HepG2 (cell line): ENCODE data around the gene SUSD4. TPM values are rescaled to one million over a fixed set of nuclear protein-coding genes. Genes with fewer than 3 reads are reported as not detected.

Experiments
- ATAC-seq: fragments of 200-7000 bp; cut with Tn5 transposase; 3 replicates; pipeline ENCODE4 v1.9.1; 2020; ENCODE audit warnings: mild to moderate bottlenecking, moderate library complexity
- BruUV-seq: library from RNA; stranded (reverse); fragments of 400-500 nt; replicated peaks from 2 replicates; lab custom pipeline; 2021; lab: Mats Ljungman, UMichigan
- CTCF ChIA-PET: fragments of 300-600 bp; formaldehyde crosslinking; extraction: SDS; loops from one replicate; lab custom pipeline; 2021; ENCODE audit warnings: low total read pairs, inconsistent platforms, low intra/inter-chr PET ratio; lab: Yijun Ruan, JAX
- POLR2A ChIA-PET: fragments of 350-600 bp; sonication (Branson Sonifier 250); formaldehyde crosslinking; loops from one replicate; lab custom pipeline; 2020; ENCODE audit warnings: antibody characterized with exemption, inconsistent platforms; lab: Yijun Ruan, JAX
- DNase-seq: peaks from one replicate; pipeline ENCODE4 v3.0.0-alpha.2; 2015; ENCODE audit warnings: low spot score
- FAIRE-seq: peaks from 3 replicates; lab custom pipeline; 2011; peaks lifted over from hg19 to GRCh38; lab: Jason Lieb, UNC
- H2AFZ ChIP-seq: one replicate; pipeline ENCODE4 v1.6.1; 2011; ENCODE audit warnings: low read length, inconsistent platforms
- H3K27ac ChIP-seq: fragments of 300-600 bp; 3 replicates; pipeline ENCODE4 v1.8.0; 2011; ENCODE audit warnings: mixed run types, mild to moderate bottlenecking, mixed read lengths, low read length, inconsistent platforms; ENCODE audit not compliant: insufficient read depth; ENCODE audit errors: extremely low read length
- H3K27me3 ChIP-seq, 2 experiments: fragments of 200-600 bp in 1 of 2; 2 replicates in 1 of 2; 3 replicates in 1 of 2; pipeline versions ENCODE4 v1.6.0 to v1.8.0; 2011; ENCODE audit warnings: low read length in 2 of 2, mild to moderate bottlenecking in 2 of 2, moderate library complexity in 2 of 2, inconsistent platforms in 1 of 2; ENCODE audit not compliant: insufficient read depth in 2 of 2, control insufficient read depth in 1 of 2
- H3K36me3 ChIP-seq, 2 experiments: fragments of 200-600 bp in 1 of 2; replicated peaks in 1 of 2; 2 replicates in 1 of 2; 3 replicates in 1 of 2; pipeline versions ENCODE4 v1.5.1 to v1.8.0; 2011; ENCODE audit warnings: low read length in 2 of 2, inconsistent platforms in 1 of 2; ENCODE audit not compliant: insufficient read depth in 2 of 2, control insufficient read depth in 1 of 2
- H3K4me1 ChIP-seq: 2 replicates; pipeline ENCODE4 v1.5.1; 2012; ENCODE audit warnings: low read length, inconsistent platforms; ENCODE audit not compliant: insufficient read depth
- H3K4me2 ChIP-seq: 2 replicates; pipeline ENCODE4 v1.6.0; 2011; ENCODE audit warnings: low read depth, low read length, inconsistent platforms
- H3K4me3 ChIP-seq, 3 experiments: fragments of 200-600 bp in 1 of 3; sonication (generic), shearing (Covaris generic) in 1 of 3; replicated peaks in 1 of 3; 2 replicates each; pipeline ENCODE4 v1.5.1; 2011 to 2016; ENCODE audit warnings: low read length in 3 of 3, inconsistent platforms in 2 of 3, low read depth in 2 of 3, mild to moderate bottlenecking in 2 of 3, control low read depth in 1 of 3, mixed read lengths in 1 of 3; ENCODE audit not compliant: insufficient read depth in 1 of 3
- H3K79me2 ChIP-seq: one replicate; pipeline ENCODE4 v1.6.1; 2011; ENCODE audit warnings: low read length, inconsistent platforms; ENCODE audit not compliant: insufficient read depth
- H3K9ac ChIP-seq: 2 replicates; pipeline ENCODE4 v1.6.0; 2011; ENCODE audit warnings: mild to moderate bottlenecking, low read depth, low read length, inconsistent platforms; ENCODE audit not compliant: insufficient read depth
- H3K9me3 ChIP-seq: 2 replicates; pipeline ENCODE4 v1.5.1; 2012; ENCODE audit warnings: mild to moderate bottlenecking, low read length
- H4K20me1 ChIP-seq: 2 replicates; pipeline ENCODE4 v1.6.0; 2011; ENCODE audit warnings: inconsistent platforms, mild to moderate bottlenecking, low read length, moderate library complexity; ENCODE audit not compliant: insufficient read depth
- HDAC6 ChIP-seq: fragments of 200-600 bp; sonication (generic); IDR thresholded peaks from 2 replicates; pipeline ENCODE4 v1.7.0; 2017; ENCODE audit warnings: mild to moderate bottlenecking, antibody characterized with exemption, low read length, low read depth
- IKZF4 ChIP-seq: sonication (generic); formaldehyde crosslinking; IDR thresholded peaks from 2 replicates; pipeline ENCODE4 v1.5.1; 2020; ENCODE audit warnings: borderline replicate concordance, mild to moderate bottlenecking, low read depth, missing genetic modification reagents; ENCODE audit errors: not compliant biosample characterization
- ZFP37 ChIP-seq: sonication (generic); formaldehyde crosslinking; IDR thresholded peaks from 2 replicates; pipeline ENCODE4 v1.4.0; 2020; ENCODE audit warnings: missing genetic modification reagents, borderline replicate concordance
- ZNF253 ChIP-seq: sonication (generic); formaldehyde crosslinking; IDR thresholded peaks from 2 replicates; pipeline ENCODE4 v1.8.0; 2022; ENCODE audit warnings: mild to moderate bottlenecking, missing genetic modification reagents, borderline replicate concordance
- ZNF318 ChIP-seq: sonication (generic); formaldehyde crosslinking; IDR thresholded peaks from 2 replicates; pipeline ENCODE4 v1.4.0; 2020; ENCODE audit warnings: mild to moderate bottlenecking, missing genetic modification reagents
- ZNF530 ChIP-seq: sonication (generic); formaldehyde crosslinking; IDR thresholded peaks from 2 replicates; pipeline ENCODE4 v1.5.0; 2020; ENCODE audit warnings: low read depth, mild to moderate bottlenecking, missing genetic modification reagents
- ZNF652 ChIP-seq: IDR thresholded peaks from 2 replicates; pipeline ENCODE4 v1.6.1; 2016; ENCODE audit warnings: low read depth, borderline replicate concordance
- WGBS: methylation state at CpG from one replicate; pipeline ENCODE4 v1.1.6; 2017; ENCODE audit warnings: low lambda C conversion rate; 5-methylcytosine and 5-hydroxymethylcytosine counted together
- in situ Hi-C: cut with HindIII; loops from 2 replicates; pipeline ENCODE4 v1.10.0; 2017; ENCODE audit warnings: low pct_unique_long_range_greater_than_20kb; ENCODE audit not compliant: extremely low pct_ligation_motif_present
- intact Hi-C: fragments of 100-400 bp; cut with micrococcal nuclease; formaldehyde crosslinking; loops from one replicate; pipeline ENCODE4 v1.10.0; 2022; ENCODE audit not compliant: unreplicated experiment
- polyA plus RNA-seq, 8 experiments: library from polyadenylated mRNA; depleted of rRNA in 3 of 8; stranded (reverse) in 7 of 8; unstranded in 1 of 8; fragments of >200 nt; fragmentation: Illumina TruSeq in 4 of 8; extraction: Trizol in 4 of 8; gene quantifications; 2 replicates each; pipeline versions ENCODE4 v1.2.1 to v1.2.3, GENCODE V29; 2011 to 2016; ENCODE audit warnings: low read depth in 4 of 8, missing spikeins in 1 of 8, mixed read lengths in 1 of 8; ENCODE audit not compliant: insufficient read depth in 1 of 8
- total RNA-seq, 5 experiments: library from RNA; depleted of rRNA; stranded (reverse); fragments of >200 nt; fragmentation: Illumina TruSeq; extraction: Trizol; gene quantifications; 2 replicates each; pipeline ENCODE4 v1.2.3, GENCODE V29; 2016; ENCODE audit warnings: low read depth in 1 of 5

SUSD4 gene
- total and polyA plus RNA-seq, 2 of the 13 experiments (the other 11 are each of a cell fraction or from before 2014, with no cell fraction given), result not detected

DNA sequence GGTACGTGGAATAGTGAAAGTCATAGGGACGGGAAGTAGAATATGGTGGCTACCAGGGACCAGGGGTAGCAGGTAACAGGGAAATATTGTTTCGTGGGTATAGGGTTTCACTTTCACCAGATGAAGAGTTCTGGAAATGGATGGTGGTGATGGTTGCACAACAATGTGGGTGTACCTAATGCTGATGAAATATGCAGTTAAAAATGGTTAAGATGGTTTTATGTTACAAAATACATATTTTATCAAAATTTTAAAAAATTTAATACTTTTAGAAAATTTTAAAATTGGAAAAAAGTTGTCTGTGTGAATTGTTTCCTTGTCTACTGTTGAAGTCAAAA lies 165.4 kb downstream of the SUSD4 start (continued):
- TF ChIP-seq ZNF318 (CRISPR knock-in tag), result no peak
- TF ChIP-seq ZNF253 (CRISPR knock-in tag), result no peak

DNA sequence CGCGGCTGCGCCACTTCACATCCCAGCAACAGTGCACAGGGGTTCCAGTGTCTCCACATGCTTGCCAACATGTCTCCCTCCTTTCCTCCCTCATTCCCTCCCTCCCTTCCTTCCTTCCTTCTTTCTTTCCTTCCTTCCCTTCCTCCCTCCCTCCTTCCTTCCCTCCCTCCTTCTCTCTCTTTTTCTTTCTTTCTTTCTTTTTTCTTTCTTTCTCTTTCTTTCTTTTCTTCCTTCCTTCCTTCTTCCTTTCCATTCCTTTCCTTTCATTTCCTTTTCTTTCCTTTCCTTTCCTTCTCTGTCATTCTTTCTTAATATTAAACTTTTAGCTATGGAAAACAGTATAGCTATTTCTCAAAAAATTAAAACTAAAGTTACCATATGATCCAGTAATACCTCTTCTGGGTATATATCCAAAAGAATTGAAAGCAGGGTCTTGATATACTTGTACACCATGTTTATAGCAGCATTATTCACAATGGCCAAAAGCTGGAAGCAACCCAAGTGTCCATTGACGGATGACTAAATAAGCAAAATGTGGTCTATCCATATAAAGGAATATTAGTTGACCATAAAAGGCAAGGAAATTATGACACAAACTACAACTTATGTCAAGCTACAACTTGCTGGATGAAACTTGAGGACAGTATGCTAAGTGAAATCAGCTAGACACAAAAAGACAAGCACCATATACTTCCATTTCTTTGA lies 165.9 kb downstream of the SUSD4 start:
- BruUV-seq, result no TSS peak
- Histone ChIP-seq H3K9me3 (no peaks in the 10 kb centered on the region), H3K4me3 (no peak overlapping the region), H3K4me1 (peaks cover 9% of the 10 kb centered on the region; the same call in 1 of the 2 replicates), H3K79me2 (no peaks in the 10 kb centered on the region), H3K36me3 (no peaks in the 10 kb centered on the region), H3K9ac (no peak overlapping the region), H3K27ac (no peak overlapping the region), H4K20me1 (no peaks in the 10 kb centered on the region), H2AFZ (no peak overlapping the region), H3K4me2 (no peak overlapping the region), H3K27me3 (peaks cover 0 to 7% of the 10 kb centered on the region in 2 experiments; a peak in 3 of 5 replicates)
- CTCF ChIA-PET, result no interaction called here
- FAIRE-seq (no peak), ATAC-seq (no peak), DNase-seq (no peak)
- POLR2A ChIA-PET, result no interaction called here
- intact Hi-C loops, result no loop called here
- WGBS, result 56% methylated on average over 4 of the region's 4 CpGs
- no peak for TF ChIP-seq HDAC6
- TF ChIP-seq IKZF4 (CRISPR knock-in tag), result no peak
- no peak for TF ChIP-seq ZNF652 (CRISPR knock-in tag)
- TF ChIP-seq ZNF530 (CRISPR knock-in tag), result no peak
- no peak for TF ChIP-seq ZFP37 (CRISPR knock-in tag)
- in situ Hi-C loops, result no loop called here
